Neural progenitor cell (in vitro differentiated cells): ENCODE results near the gene FAM162A.

Experiments used
- EZH2 ChIP-seq: fragments of 200-600 bp; sonication (generic); IDR thresholded peaks from 2 replicates; pipeline ENCODE4 v1.6.1; 2017; ENCODE audit warnings: antibody characterized with exemption, mild to moderate bottlenecking, moderate library complexity
- TF ChIP-seq, protein P1 (sequence below): fragments of 200-600 bp; sonication (generic); IDR thresholded peaks from 2 replicates; pipeline ENCODE4 v1.5.1; 2017; ENCODE audit warnings: antibody characterized with exemption, mild to moderate bottlenecking

DNA sequence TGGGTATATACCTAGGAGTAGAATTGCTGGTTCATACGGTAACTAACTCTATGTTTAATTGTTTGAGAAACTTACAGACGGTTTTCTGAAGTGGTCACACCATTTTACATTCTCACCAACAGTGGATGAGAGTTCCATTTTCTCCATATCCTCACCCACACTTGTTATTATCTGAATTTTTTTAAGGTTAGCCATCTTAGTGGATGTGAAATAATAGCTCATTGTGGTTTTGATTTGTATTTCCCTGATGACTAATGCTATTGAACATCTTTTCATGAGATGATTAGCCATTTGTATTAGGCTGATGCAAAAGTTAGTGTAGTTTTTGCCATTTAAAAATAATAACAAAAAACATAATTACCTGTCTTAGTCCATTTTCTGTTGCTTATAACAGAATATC lies 40.3 kb upstream of the FAM162A start:
- TF ChIP-seq, protein P1, sequence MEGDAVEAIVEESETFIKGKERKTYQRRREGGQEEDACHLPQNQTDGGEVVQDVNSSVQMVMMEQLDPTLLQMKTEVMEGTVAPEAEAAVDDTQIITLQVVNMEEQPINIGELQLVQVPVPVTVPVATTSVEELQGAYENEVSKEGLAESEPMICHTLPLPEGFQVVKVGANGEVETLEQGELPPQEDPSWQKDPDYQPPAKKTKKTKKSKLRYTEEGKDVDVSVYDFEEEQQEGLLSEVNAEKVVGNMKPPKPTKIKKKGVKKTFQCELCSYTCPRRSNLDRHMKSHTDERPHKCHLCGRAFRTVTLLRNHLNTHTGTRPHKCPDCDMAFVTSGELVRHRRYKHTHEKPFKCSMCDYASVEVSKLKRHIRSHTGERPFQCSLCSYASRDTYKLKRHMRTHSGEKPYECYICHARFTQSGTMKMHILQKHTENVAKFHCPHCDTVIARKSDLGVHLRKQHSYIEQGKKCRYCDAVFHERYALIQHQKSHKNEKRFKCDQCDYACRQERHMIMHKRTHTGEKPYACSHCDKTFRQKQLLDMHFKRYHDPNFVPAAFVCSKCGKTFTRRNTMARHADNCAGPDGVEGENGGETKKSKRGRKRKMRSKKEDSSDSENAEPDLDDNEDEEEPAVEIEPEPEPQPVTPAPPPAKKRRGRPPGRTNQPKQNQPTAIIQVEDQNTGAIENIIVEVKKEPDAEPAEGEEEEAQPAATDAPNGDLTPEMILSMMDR: no peak
- TF ChIP-seq EZH2: no peak
